Measurements from ENCODE around the gene CFAP221.

Gene CFAP221

GRCh38 chr2:119699016-119699606 is 154.9 kb downstream of the CFAP221 start:
- Histone ChIP-seq H3K4me2 (ENCODE audit: low read depth, low read length) (no peak overlapping the region), H3K4me3 (ENCODE audit: low read length) (no peak overlapping the region), H3K9ac (ENCODE audit: low read length) (no peak overlapping the region), H3K9me3 (replicated peaks; ENCODE audit: insufficient read depth, low read length) (no peaks in the 10 kb centered on the region), H3K9me2 (replicated peaks; ENCODE audit: insufficient read depth, low read length) (no peaks in the 10 kb centered on the region), H2AFZ (ENCODE audit: low read length) (no peak overlapping the region), H3K79me2 (ENCODE audit: low read length) (no peaks in the 10 kb centered on the region), H4K20me1 (ENCODE audit: insufficient read depth, low read length) (no peaks in the 10 kb centered on the region), H3K27me3 (replicated peaks; ENCODE audit: insufficient read depth, low read length) (no peaks in the 10 kb centered on the region), H3K27ac (ENCODE audit: low read length) (no peak overlapping the region), H3K36me3 (replicated peaks; ENCODE audit: insufficient read depth, low read length) (no peaks in the 10 kb centered on the region), H3K4me1 (ENCODE audit: low read length) (peaks cover 20% of the 10 kb centered on the region), H3F3A (ENCODE audit: insufficient read depth, low read length) (peaks cover 7% of the 10 kb centered on the region; the same call in 1 of the 2 replicates)
- DNase-seq: no peak
- no peak for TF ChIP-seq EZH2 (optimal IDR thresholded peaks at IDR 0.05; ENCODE audit: low read depth, low read length)
- TF ChIP-seq, protein P1, sequence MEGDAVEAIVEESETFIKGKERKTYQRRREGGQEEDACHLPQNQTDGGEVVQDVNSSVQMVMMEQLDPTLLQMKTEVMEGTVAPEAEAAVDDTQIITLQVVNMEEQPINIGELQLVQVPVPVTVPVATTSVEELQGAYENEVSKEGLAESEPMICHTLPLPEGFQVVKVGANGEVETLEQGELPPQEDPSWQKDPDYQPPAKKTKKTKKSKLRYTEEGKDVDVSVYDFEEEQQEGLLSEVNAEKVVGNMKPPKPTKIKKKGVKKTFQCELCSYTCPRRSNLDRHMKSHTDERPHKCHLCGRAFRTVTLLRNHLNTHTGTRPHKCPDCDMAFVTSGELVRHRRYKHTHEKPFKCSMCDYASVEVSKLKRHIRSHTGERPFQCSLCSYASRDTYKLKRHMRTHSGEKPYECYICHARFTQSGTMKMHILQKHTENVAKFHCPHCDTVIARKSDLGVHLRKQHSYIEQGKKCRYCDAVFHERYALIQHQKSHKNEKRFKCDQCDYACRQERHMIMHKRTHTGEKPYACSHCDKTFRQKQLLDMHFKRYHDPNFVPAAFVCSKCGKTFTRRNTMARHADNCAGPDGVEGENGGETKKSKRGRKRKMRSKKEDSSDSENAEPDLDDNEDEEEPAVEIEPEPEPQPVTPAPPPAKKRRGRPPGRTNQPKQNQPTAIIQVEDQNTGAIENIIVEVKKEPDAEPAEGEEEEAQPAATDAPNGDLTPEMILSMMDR (IDR thresholded peaks at IDR 0.05; ENCODE audit: low read length): no peak
- no peak for TF ChIP-seq EZH2phosphoT487 (IDR thresholded peaks at IDR 0.05; ENCODE audit: low read length)

- Histone ChIP-seq H3F3A (ENCODE audit: insufficient read depth, low read length) (peaks cover 7% of the 10 kb centered on the region; the same call in 1 of the 2 replicates), H3K27ac (ENCODE audit: low read length) (no peak overlapping the region), H3K9me3 (replicated peaks; ENCODE audit: insufficient read depth, low read length) (no peaks in the 10 kb centered on the region), H2AFZ (ENCODE audit: low read length) (no peak overlapping the region), H3K9ac (ENCODE audit: low read length) (no peak overlapping the region), H4K20me1 (ENCODE audit: insufficient read depth, low read length) (no peaks in the 10 kb centered on the region), H3K4me3 (ENCODE audit: low read length) (no peak overlapping the region), H3K4me1 (ENCODE audit: low read length) (peaks cover 20% of the 10 kb centered on the region), H3K79me2 (ENCODE audit: low read length) (no peaks in the 10 kb centered on the region), H3K27me3 (replicated peaks; ENCODE audit: insufficient read depth, low read length) (no peaks in the 10 kb centered on the region), H3K9me2 (replicated peaks; ENCODE audit: insufficient read depth, low read length) (no peaks in the 10 kb centered on the region), H3K4me2 (ENCODE audit: low read depth, low read length) (no peak overlapping the region), H3K36me3 (replicated peaks; ENCODE audit: insufficient read depth, low read length) (no peaks in the 10 kb centered on the region)
- DNase-seq: no peak
- TF ChIP-seq, protein P1 (IDR thresholded peaks at IDR 0.05; ENCODE audit: low read length): no peak
- TF ChIP-seq EZH2phosphoT487 (IDR thresholded peaks at IDR 0.05; ENCODE audit: low read length) (no peak), EZH2 (optimal IDR thresholded peaks at IDR 0.05; ENCODE audit: low read depth, low read length) (no peak)
Measured at GRCh38 chr2:119700866-119701265, 156.6 kb downstream of the CFAP221 start.

DNA sequence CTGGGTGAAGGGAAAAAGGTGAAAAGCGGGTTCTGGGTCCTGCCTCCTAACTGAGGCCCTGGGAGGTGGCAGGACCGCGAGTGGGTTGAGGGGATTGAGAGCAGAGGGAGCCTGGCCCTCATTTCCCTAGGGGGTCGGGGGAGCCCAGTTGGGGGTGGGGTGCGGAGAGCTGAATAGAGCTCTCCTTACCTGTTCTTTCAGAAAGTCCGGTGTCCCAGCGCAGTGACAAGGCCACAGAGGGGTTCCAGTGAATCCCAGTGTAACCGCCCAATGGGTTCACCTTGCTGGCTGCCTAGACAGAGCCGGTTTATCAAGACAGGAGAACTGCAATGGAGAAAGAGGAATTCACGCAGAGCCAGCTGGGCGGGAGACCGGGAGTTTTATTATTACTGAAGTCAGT is 157.1 kb downstream of the CFAP221 start:
- Histone ChIP-seq H3K27ac (ENCODE audit: low read length) (no peak overlapping the region), H3K4me1 (ENCODE audit: low read length) (peaks cover 20% of the 10 kb centered on the region), H3K9me2 (replicated peaks; ENCODE audit: insufficient read depth, low read length) (no peaks in the 10 kb centered on the region), H3K9me3 (replicated peaks; ENCODE audit: insufficient read depth, low read length) (no peaks in the 10 kb centered on the region), H2AFZ (ENCODE audit: low read length) (no peak overlapping the region), H4K20me1 (ENCODE audit: insufficient read depth, low read length) (no peaks in the 10 kb centered on the region), H3F3A (ENCODE audit: insufficient read depth, low read length) (peaks cover 7% of the 10 kb centered on the region; the same call in 1 of the 2 replicates), H3K9ac (ENCODE audit: low read length) (no peak overlapping the region), H3K79me2 (ENCODE audit: low read length) (no peaks in the 10 kb centered on the region), H3K36me3 (replicated peaks; ENCODE audit: insufficient read depth, low read length) (no peaks in the 10 kb centered on the region), H3K27me3 (replicated peaks; ENCODE audit: insufficient read depth, low read length) (no peaks in the 10 kb centered on the region), H3K4me3 (ENCODE audit: low read length) (no peak overlapping the region), H3K4me2 (ENCODE audit: low read depth, low read length) (no peak overlapping the region)
- DNase-seq: no peak
- TF ChIP-seq, protein P1 (IDR thresholded peaks at IDR 0.05; ENCODE audit: low read length): no peak
- TF ChIP-seq EZH2phosphoT487 (IDR thresholded peaks at IDR 0.05; ENCODE audit: low read length) (no peak), EZH2 (optimal IDR thresholded peaks at IDR 0.05; ENCODE audit: low read depth, low read length) (no peak)
